Measurements from ENCODE around the gene UQCC5.
A peak's percentile ranks its signal among the peaks of the same experiment; 100 is the strongest.

UQCC5 gene

DNA sequence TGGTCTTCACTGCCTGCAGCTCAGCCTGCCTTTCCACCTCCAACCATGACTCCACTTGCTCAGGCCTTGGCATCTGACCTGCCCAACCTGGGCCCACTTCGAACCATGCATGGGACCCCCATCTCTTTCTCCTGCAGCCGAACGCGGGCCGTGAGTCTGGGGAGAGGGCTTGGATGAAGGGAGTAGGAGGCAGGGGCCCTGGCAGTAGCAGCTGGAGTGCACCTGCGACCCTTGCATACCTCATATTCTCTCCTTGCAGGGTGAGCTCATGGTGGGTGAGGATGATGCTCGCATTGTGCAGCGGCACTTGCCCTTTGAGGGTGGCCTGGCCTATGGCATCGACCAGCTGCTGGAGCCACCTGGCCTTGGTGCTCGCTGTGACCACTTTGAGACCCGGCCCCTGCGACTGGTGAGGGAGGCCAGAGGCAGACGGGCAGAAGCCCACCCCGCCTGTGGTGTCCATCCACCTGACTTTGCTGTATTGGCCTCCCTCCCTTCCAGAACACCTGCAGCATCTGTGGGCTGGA, 16.2 kb upstream of the UQCC5 start:
- H3K4me1 ChIP-seq = peaks cover 0 to 19% (median 12%) of the 10 kb centered on the region in 4 donors
- no peak for DNase-seq
- no peak overlapping the region for H3K4me3 ChIP-seq
- TF ChIP-seq, protein P1, sequence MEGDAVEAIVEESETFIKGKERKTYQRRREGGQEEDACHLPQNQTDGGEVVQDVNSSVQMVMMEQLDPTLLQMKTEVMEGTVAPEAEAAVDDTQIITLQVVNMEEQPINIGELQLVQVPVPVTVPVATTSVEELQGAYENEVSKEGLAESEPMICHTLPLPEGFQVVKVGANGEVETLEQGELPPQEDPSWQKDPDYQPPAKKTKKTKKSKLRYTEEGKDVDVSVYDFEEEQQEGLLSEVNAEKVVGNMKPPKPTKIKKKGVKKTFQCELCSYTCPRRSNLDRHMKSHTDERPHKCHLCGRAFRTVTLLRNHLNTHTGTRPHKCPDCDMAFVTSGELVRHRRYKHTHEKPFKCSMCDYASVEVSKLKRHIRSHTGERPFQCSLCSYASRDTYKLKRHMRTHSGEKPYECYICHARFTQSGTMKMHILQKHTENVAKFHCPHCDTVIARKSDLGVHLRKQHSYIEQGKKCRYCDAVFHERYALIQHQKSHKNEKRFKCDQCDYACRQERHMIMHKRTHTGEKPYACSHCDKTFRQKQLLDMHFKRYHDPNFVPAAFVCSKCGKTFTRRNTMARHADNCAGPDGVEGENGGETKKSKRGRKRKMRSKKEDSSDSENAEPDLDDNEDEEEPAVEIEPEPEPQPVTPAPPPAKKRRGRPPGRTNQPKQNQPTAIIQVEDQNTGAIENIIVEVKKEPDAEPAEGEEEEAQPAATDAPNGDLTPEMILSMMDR (IDR thresholded peaks at IDR 0.05) = no peak
- intact Hi-C loops (cut with DNase I; ENCODE audit: low total_unique reads) = no loop called here
- no peaks in the 10 kb centered on the region for H3K9me3 ChIP-seq
- no peaks in the 10 kb centered on the region for H3K27me3 ChIP-seq
- H3K36me3 ChIP-seq = peaks cover 0 to 15% (median 11%) of the 10 kb centered on the region in 3 donors
- H3K27ac ChIP-seq = no peak overlapping the region

DNA sequence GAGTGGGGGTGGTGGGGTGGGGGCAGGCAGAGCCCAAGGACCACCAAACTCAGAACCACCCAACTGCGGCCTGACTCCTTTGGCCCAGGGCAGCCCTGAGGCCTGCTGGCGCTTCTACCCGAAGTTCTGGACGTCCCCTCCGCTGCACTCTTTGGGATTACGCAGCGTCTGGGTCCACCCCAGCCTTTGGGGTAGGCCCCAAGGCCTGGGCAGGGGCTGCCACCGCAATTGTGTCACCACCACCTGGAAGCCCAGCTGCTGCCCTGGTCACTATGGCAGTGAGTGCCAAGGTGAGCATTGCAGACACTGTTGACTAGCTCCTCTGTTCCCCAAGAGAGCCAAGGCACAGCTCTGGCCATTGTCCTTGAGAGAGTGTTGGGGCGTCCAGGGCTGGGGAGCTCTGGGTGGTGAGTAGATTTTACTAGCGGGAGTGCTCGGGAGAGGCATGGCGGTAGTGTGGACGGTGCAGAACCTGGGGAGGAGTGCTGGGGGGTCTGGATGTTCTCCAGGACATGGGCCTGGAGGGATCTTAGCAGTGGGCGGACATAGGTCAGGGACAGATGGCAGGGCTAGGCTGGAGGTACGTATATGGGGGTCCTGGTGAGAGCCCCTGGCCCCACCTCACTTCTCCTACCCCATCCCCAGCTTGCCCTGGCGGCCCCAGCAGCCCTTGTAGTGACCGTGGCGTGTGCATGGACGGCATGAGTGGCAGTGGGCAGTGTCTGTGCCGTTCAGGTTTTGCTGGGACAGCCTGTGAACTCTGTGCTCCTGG, 15.5 kb upstream of the UQCC5 start:
- intact Hi-C loops (cut with DNase I; ENCODE audit: low total_unique reads) = no loop called here
- TF ChIP-seq, protein P1 (IDR thresholded peaks at IDR 0.05) = no peak
- Histone ChIP-seq H3K27me3 (no peaks in the 10 kb centered on the region), H3K36me3 (peaks cover 0 to 15% (median 11%) of the 10 kb centered on the region in 3 donors), H3K9me3 (no peaks in the 10 kb centered on the region), H3K4me3 (no peak overlapping the region), H3K27ac (no peak overlapping the region), H3K4me1 (peaks cover 0 to 26% (median 18%) of the 10 kb centered on the region in 4 donors)
- DNase-seq = no peak

DNA sequence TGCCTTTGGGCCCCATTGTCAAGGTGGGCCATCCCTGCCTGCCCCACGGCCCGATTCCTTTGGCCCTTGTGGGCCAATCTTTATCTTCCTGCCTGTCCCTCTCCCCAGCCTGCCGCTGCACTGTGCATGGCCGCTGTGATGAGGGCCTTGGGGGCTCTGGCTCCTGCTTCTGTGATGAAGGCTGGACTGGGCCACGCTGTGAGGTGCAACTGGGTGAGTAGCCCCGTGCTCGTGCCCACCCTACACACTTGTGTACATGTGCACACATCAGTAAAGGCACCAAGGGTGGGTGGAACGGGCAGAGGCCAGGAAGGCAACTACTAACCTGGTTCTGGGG, 14.9 kb upstream of the UQCC5 start:
- Histone ChIP-seq H3K27me3 (no peaks in the 10 kb centered on the region), H3K4me3 (no peak overlapping the region), H3K4me1 (peaks cover 0 to 31% (median 24%) of the 10 kb centered on the region in 4 donors), H3K36me3 (peaks cover 0 to 15% (median 11%) of the 10 kb centered on the region in 3 donors), H3K9me3 (no peaks in the 10 kb centered on the region), H3K27ac (no peak overlapping the region)
- no peak for DNase-seq
- TF ChIP-seq, protein P1 (IDR thresholded peaks at IDR 0.05) = no peak
- intact Hi-C loops (cut with DNase I; ENCODE audit: low total_unique reads) = no loop called here

DNA sequence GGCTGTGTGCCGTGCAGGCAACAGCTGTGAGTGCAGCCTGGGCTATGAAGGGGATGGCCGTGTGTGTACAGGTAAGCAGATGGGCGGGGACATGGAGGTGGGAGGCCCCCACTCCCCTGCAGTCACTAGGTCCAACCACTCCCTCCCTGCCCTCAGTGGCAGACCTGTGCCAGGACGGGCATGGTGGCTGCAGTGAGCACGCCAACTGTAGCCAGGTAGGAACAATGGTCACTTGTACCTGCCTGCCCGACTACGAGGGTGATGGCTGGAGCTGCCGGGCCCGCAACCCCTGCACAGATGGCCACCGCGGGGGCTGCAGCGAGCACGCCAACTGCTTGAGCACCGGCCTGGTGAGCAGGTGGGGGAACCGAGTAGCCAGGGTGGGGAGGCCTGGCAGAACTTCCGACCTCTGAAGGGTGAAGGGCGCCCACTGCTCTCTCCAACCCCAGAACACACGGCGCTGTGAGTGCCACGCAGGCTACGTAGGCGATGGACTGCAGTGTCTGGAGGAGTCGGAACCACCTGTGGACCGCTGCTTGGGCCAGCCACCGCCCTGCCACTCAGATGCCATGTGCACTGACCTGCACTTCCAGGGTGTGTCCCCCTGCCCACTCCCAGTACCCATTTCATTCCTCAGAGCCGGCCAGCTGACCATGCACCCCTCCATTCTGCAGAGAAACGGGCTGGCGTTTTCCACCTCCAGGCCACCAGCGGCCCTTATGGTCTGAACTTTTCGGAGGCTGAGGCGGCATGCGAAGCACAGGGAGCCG, 14.3 kb upstream of the UQCC5 start:
- no peaks in the 10 kb centered on the region for H3K27me3 ChIP-seq
- TF ChIP-seq, protein P1 (IDR thresholded peaks at IDR 0.05) = no peak
- H3K9me3 ChIP-seq = no peaks in the 10 kb centered on the region
- no peak overlapping the region for H3K27ac ChIP-seq
- peaks cover 0 to 18% (median 15%) of the 10 kb centered on the region in 3 donors for H3K36me3 ChIP-seq
- no peak for DNase-seq
- peaks cover 0 to 38% (median 27%) of the 10 kb centered on the region in 4 donors for H3K4me1 ChIP-seq
- intact Hi-C loops (cut with DNase I; ENCODE audit: low total_unique reads) = no loop called here
- no peak overlapping the region for H3K4me3 ChIP-seq

DNA sequence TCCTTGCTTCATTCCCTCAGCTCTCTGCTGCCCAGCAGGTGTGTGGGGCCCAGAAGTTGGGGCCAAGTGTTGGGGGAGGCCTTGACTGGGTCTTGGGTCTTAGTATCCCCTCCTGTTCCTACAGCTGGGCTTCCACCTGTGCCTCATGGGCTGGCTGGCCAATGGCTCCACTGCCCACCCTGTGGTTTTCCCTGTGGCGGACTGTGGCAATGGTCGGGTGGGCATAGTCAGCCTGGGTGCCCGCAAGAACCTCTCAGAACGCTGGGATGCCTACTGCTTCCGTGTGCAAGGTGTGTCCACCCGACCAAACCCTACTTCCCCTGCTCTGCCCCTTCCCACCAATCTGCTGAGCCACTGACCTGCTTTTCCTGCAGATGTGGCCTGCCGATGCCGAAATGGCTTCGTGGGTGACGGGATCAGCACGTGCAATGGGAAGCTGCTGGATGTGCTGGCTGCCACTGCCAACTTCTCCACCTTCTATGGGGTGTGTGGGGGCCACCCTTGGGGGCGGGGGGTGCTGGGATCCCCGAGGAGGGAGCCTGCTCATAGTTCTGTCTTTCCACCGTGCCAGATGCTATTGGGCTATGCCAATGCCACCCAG, 13.7 kb upstream of the UQCC5 start:
- DNase-seq = peak in 1 of 2 donors; percentile 60
- TF ChIP-seq, protein P1 (IDR thresholded peaks at IDR 0.05) = no peak
- Histone ChIP-seq H3K9me3 (no peaks in the 10 kb centered on the region), H3K36me3 (peaks cover 0 to 25% (median 22%) of the 10 kb centered on the region in 3 donors), H3K4me1 (peaks cover 0 to 42% (median 28%) of the 10 kb centered on the region in 4 donors), H3K27me3 (no peaks in the 10 kb centered on the region), H3K4me3 (no peak overlapping the region), H3K27ac (no peak overlapping the region)
- intact Hi-C loops (cut with DNase I; ENCODE audit: low total_unique reads) = no loop called here

All from tibial artery (tissue), 4 donors.